ENCODE measurements around the gene NBAS.

- TF ChIP-seq USF2 (IDR thresholded peaks at IDR 0.05; ENCODE audit: borderline replicate concordance, low read depth, low read length) (no peak), CTCF (IDR thresholded peaks at IDR 0.05 in 2 of 3, conservative IDR thresholded peaks at IDR 0.05 in 1 of 3; ENCODE audit: control insufficient read depth in 2 of 3, extremely low read depth in 1 of 3, insufficient read depth in 1 of 3, low read depth in 3 of 3, low read length in 3 of 3) (no peak), TAF1 (IDR thresholded peaks at IDR 0.05; ENCODE audit: borderline replicate concordance, low read depth, low read length) (no peak), CHD2 (IDR thresholded peaks at IDR 0.05; ENCODE audit: borderline replicate concordance, low read depth, low read length) (no peak), RAD21 (IDR thresholded peaks at IDR 0.05; ENCODE audit: insufficient read depth, low read depth, low read length) (no peak)
These were observed 441.4 kb downstream of the NBAS start for GRCh38 chr2:15119722-15120175.

Data from GM12878 (cell line).